ENCODE measurements around the gene SHCBP1L. TPM values are rescaled to one million over a fixed set of nuclear protein-coding genes. Genes with fewer than 3 reads are reported as not detected.

SHCBP1L gene
- total RNA-seq = 1 to 10 TPM in 1 of 4 donors, not detected in 3; 1.3 TPM

DNA sequence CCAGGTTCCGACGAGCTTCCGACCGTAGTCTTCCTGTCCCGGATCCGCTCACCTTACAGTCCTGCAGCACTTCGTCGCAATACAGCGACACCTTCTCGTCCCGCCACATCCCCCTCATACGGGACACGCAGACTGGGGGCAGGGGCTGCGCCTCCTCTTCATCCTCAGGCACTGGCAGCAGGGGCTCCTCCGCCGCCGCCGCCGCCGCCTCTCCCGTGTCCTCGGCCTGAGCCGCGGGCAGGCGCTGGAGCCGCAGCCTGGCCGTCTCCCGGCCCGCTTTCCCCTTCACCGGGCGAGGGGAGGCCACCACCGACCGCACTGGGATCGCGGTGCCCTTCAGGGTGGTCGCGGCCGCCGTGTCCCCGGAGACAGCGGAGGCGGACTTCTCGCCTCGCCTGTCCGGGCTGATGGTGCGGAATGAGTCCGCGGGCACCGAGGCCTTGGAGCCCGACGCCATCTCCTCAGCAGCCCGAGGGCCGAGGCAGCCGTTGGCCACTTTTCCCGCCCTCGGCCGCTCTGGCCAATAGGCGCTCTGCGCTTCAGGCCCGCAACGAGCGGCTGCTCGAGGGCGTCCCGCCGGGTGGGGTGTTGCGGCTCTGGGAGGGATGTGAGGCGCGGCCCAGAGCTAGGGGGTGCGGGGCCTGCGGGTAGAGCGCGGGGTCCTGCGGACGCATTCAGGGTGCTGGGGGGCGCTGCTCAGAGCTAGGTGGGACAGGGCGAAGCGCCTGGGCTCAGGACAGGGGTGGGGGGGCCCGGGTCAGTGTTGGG, at the start of gene SHCBP1L:
Gene SHCBP1L (minus strand): TSS at position 490 of the 768 bp plus-strand sequence. CDS start 33 bp downstream, at position 457.
- Histone ChIP-seq H3K4me1 (peaks cover 0 to 12% (median 6%) of the 10 kb centered on the region in 4 donors), H3K27me3 (peaks cover 0 to 14% of the 10 kb centered on the region in 2 donors), H3K36me3 (no peaks in the 10 kb centered on the region), H3K4me3 (peak within 1 kb of the TSS in 3 of 4 donors; percentile 33 to 41 (median 34)), H3K27ac (no peak within 1 kb of the TSS), H3K9me3 (no peaks in the 10 kb centered on the region)
- WGBS, 2 donors = 43 to 52% methylated on average over 24 to 30 of the region's 79 CpGs
- no peak for DNase-seq (ENCODE audit: low spot score in 2 of 2)
- no peak for TF ChIP-seq EP300 (IDR thresholded peaks at IDR 0.05)
- TF ChIP-seq, protein P1, sequence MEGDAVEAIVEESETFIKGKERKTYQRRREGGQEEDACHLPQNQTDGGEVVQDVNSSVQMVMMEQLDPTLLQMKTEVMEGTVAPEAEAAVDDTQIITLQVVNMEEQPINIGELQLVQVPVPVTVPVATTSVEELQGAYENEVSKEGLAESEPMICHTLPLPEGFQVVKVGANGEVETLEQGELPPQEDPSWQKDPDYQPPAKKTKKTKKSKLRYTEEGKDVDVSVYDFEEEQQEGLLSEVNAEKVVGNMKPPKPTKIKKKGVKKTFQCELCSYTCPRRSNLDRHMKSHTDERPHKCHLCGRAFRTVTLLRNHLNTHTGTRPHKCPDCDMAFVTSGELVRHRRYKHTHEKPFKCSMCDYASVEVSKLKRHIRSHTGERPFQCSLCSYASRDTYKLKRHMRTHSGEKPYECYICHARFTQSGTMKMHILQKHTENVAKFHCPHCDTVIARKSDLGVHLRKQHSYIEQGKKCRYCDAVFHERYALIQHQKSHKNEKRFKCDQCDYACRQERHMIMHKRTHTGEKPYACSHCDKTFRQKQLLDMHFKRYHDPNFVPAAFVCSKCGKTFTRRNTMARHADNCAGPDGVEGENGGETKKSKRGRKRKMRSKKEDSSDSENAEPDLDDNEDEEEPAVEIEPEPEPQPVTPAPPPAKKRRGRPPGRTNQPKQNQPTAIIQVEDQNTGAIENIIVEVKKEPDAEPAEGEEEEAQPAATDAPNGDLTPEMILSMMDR (IDR thresholded peaks at IDR 0.05) = no peak
- no peak for TF ChIP-seq POLR2A (IDR thresholded peaks at IDR 0.05)

DNA sequence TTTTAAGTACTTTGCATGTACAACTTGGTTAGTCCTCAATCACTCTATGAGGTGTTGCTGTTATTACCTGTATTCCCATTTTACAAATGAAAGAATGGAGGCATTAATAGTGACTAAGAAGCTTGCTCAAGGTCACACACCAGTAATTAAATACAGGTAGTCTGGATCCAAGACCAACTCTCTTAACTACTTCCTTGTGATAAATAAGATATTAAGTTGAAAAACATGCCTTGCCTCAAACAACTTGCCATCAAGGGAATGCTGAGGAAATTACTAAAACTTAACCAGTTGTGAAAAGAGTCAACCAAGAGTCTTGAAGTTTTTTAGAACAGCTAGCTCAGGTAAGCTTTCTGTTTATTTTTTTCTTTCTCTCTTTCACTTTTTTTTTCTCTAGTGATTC, 49.3 kb upstream of the SHCBP1L start:
- Histone ChIP-seq H3K36me3 (no peaks in the 10 kb centered on the region), H3K4me3 (no peak overlapping the region), H3K4me1 (peaks cover 0 to 17% (median 6%) of the 10 kb centered on the region in 4 donors), H3K27ac (peak overlapping the region in 2 of 4 donors; percentile 29 to 66), H3K9me3 (no peaks in the 10 kb centered on the region), H3K27me3 (no peaks in the 10 kb centered on the region)
- DNase-seq (ENCODE audit: low spot score in 2 of 2) = no peak
- TF ChIP-seq EP300 (IDR thresholded peaks at IDR 0.05) (no peak), POLR2A (IDR thresholded peaks at IDR 0.05) (no peak)
- TF ChIP-seq, protein P1 (IDR thresholded peaks at IDR 0.05) = no peak

DNA sequence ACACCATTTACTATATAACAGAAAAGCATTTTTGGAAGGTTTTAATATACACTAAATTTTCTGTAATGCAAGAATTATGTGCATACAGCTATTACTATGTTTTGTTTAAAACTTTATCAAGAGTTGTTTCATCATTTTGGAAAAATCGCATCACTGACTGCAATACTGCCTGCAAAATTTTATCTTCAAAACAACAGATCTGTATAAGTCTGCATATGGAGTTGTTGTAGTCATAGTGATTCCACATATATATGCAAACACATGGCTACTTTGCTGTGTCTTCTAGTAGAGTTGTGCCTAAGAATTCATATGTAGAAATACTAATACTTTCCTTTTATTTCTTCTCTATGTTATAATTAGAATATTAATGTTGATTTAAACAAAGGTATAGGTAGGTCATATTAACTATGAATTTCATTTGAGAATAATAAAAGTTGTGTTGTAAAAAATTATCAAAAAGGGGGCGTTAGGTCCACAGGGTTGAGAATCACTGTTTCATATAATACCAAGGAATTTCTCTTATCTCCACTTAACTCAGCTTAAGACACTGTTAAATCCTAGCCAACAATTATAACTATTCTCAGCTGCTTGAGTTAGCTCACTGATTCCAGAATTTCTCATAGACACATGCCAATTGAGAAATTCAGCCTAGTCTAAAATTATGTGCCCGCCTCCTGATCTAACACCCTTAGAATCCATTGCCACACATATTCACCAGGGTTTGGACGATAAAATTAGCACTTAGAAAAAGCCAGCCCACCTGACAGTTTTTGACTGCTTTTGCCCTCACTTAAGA, 47.4 kb upstream of the SHCBP1L start:
- Histone ChIP-seq H3K9me3 (no peaks in the 10 kb centered on the region), H3K4me3 (no peak overlapping the region), H3K4me1 (peaks cover 0 to 17% (median 6%) of the 10 kb centered on the region in 4 donors), H3K36me3 (no peaks in the 10 kb centered on the region), H3K27me3 (no peaks in the 10 kb centered on the region), H3K27ac (no peak overlapping the region)
- 75% methylated on average over 4 of the region's 4 CpGs for WGBS, 2 donors
- TF ChIP-seq POLR2A (IDR thresholded peaks at IDR 0.05) = no peak
- TF ChIP-seq EP300 (IDR thresholded peaks at IDR 0.05) = no peak
- TF ChIP-seq, protein P1 (IDR thresholded peaks at IDR 0.05) = no peak
- DNase-seq (ENCODE audit: low spot score in 2 of 2) = no peak

DNA sequence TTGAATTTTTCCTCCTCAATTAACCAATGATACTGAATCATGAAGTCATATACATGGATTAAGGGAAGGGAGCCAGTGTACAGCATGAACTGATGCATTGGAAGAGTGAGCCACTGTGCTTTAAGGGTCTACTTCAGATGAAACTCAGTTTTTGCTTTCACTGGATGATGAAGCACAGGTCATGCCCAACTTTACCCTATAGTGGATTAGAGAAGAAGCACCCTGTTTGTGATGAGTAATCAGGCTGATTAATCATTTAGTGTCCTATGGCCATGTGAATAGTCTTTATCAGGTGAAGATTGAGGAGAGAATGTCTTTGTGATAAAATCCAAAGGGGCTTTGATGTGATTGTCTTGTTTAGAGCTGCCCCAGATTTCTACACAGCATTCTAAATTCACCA, 45.5 kb upstream of the SHCBP1L start:
- Histone ChIP-seq H3K27ac (no peak overlapping the region), H3K4me1 (peaks cover 0 to 14% (median 5%) of the 10 kb centered on the region in 4 donors), H3K4me3 (no peak overlapping the region), H3K27me3 (no peaks in the 10 kb centered on the region), H3K9me3 (no peaks in the 10 kb centered on the region), H3K36me3 (no peaks in the 10 kb centered on the region)
- TF ChIP-seq POLR2A (IDR thresholded peaks at IDR 0.05) (no peak), EP300 (IDR thresholded peaks at IDR 0.05) (no peak)
- TF ChIP-seq, protein P1 (IDR thresholded peaks at IDR 0.05) = no peak
- no peak for DNase-seq (ENCODE audit: low spot score in 2 of 2)

DNA sequence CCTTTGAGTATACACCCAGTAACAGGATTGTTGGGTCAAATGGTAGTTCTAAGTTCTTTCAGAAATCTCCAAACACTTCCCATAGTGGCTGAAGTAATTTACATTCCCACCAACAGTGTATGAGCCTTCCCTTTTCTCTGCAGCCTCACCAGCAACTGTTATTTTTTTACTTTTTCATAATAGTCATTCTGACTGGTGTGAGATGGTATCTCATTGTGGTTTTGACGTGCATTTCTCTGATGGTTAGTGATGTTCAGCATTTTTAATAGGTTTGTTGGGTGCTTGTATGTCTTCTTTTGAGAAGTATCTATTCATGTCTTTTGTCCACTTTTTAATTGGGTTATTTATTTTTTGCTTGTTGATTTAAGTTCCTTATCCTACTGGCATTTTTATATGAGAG, 43.9 kb upstream of the SHCBP1L start:
- DNase-seq (ENCODE audit: low spot score in 2 of 2) = no peak
- no peaks in the 10 kb centered on the region for H3K4me1 ChIP-seq
- H3K27me3 ChIP-seq = no peaks in the 10 kb centered on the region
- H3K36me3 ChIP-seq = no peaks in the 10 kb centered on the region
- no peak overlapping the region for H3K27ac ChIP-seq
- 81 to 83% methylated on average over 1 of the region's 1 CpG for WGBS, 2 donors
- H3K4me3 ChIP-seq = no peak overlapping the region
- TF ChIP-seq, protein P1 (IDR thresholded peaks at IDR 0.05) = no peak
- TF ChIP-seq POLR2A (IDR thresholded peaks at IDR 0.05) = no peak
- no peak for TF ChIP-seq EP300 (IDR thresholded peaks at IDR 0.05)
- H3K9me3 ChIP-seq = no peaks in the 10 kb centered on the region
